ENCODE data around the gene POLR1G.

- TF ChIP-seq GABPA (IDR thresholded peaks at IDR 0.05 in 1 of 2, conservative IDR thresholded peaks at IDR 0.05 in 1 of 2), result no peak
- TF ChIP-seq, protein P1, sequence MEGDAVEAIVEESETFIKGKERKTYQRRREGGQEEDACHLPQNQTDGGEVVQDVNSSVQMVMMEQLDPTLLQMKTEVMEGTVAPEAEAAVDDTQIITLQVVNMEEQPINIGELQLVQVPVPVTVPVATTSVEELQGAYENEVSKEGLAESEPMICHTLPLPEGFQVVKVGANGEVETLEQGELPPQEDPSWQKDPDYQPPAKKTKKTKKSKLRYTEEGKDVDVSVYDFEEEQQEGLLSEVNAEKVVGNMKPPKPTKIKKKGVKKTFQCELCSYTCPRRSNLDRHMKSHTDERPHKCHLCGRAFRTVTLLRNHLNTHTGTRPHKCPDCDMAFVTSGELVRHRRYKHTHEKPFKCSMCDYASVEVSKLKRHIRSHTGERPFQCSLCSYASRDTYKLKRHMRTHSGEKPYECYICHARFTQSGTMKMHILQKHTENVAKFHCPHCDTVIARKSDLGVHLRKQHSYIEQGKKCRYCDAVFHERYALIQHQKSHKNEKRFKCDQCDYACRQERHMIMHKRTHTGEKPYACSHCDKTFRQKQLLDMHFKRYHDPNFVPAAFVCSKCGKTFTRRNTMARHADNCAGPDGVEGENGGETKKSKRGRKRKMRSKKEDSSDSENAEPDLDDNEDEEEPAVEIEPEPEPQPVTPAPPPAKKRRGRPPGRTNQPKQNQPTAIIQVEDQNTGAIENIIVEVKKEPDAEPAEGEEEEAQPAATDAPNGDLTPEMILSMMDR (IDR thresholded peaks at IDR 0.05; ENCODE audit: low read depth, low read length, missing input control), result no peak
- TF ChIP-seq JUND (IDR thresholded peaks at IDR 0.05), result no peak
- TF ChIP-seq REST (IDR thresholded peaks at IDR 0.05), result no peak
- no peak for TF ChIP-seq SP1 (IDR thresholded peaks at IDR 0.05)
- TF ChIP-seq, protein P2, sequence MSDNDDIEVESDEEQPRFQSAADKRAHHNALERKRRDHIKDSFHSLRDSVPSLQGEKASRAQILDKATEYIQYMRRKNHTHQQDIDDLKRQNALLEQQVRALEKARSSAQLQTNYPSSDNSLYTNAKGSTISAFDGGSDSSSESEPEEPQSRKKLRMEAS (IDR thresholded peaks at IDR 0.05), result no peak
- TF ChIP-seq RAD21 (IDR thresholded peaks at IDR 0.05), result no peak
- TF ChIP-seq TAF1 (conservative IDR thresholded peaks at IDR 0.05), result no peak
- TF ChIP-seq EGR1 (IDR thresholded peaks at IDR 0.05; ENCODE audit: low read depth in 2 of 2), result no peak
- TF ChIP-seq FOXA1 (IDR thresholded peaks at IDR 0.05), result no peak
- TF ChIP-seq NR2F2 (IDR thresholded peaks at IDR 0.05), result no peak
- TF ChIP-seq, protein P3, sequence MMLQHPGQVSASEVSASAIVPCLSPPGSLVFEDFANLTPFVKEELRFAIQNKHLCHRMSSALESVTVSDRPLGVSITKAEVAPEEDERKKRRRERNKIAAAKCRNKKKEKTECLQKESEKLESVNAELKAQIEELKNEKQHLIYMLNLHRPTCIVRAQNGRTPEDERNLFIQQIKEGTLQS (IDR thresholded peaks at IDR 0.05), result no peak
- TF ChIP-seq, protein P4, sequence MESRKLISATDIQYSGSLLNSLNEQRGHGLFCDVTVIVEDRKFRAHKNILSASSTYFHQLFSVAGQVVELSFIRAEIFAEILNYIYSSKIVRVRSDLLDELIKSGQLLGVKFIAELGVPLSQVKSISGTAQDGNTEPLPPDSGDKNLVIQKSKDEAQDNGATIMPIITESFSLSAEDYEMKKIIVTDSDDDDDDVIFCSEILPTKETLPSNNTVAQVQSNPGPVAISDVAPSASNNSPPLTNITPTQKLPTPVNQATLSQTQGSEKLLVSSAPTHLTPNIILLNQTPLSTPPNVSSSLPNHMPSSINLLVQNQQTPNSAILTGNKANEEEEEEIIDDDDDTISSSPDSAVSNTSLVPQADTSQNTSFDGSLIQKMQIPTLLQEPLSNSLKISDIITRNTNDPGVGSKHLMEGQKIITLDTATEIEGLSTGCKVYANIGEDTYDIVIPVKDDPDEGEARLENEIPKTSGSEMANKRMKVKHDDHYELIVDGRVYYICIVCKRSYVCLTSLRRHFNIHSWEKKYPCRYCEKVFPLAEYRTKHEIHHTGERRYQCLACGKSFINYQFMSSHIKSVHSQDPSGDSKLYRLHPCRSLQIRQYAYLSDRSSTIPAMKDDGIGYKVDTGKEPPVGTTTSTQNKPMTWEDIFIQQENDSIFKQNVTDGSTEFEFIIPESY (IDR thresholded peaks at IDR 0.05), result no peak
- no peak for TF ChIP-seq RXRA (IDR thresholded peaks at IDR 0.05)
Observed at GRCh38 chr19:45382426-45382825, 24.0 kb upstream of the POLR1G start.
